ENCODE results near the gene FOCAD. TPM values are rescaled to one million over a fixed set of nuclear protein-coding genes. Genes with fewer than 3 reads are reported as not detected.
A peak's percentile ranks its signal among the peaks of the same experiment; 100 is the strongest.

Gene FOCAD
- total RNA-seq, 1 donor from 2014 or later = 57.2 TPM

- no peaks in the 10 kb centered on the region for H3K9me3 Mint-ChIP-seq (ENCODE audit: unreplicated experiment)
- H3K27ac Mint-ChIP-seq (ENCODE audit: unreplicated experiment) = peak overlapping the region; percentile 49
- H3K36me3 Mint-ChIP-seq (ENCODE audit: low read depth, unreplicated experiment) = peaks cover 14% of the 10 kb centered on the region
- DNase-seq (ENCODE audit: low spot score) = no peak
- no peak for TF ChIP-seq CTCF (IDR thresholded peaks at IDR 0.05; ENCODE audit: unreplicated experiment)
- H3K27me3 Mint-ChIP-seq (ENCODE audit: unreplicated experiment) = peaks cover 3% of the 10 kb centered on the region
- H3K4me1 Mint-ChIP-seq (ENCODE audit: unreplicated experiment) = peaks cover 36% of the 10 kb centered on the region
- no peak overlapping the region for H3K4me3 Mint-ChIP-seq (ENCODE audit: unreplicated experiment)
Observed at GRCh38 chr9:20726144-20726543, 42.1 kb downstream of the FOCAD start.

GRCh38 chr9:20728493-20729220 is 44.6 kb downstream of the FOCAD start:
- H3K4me3 Mint-ChIP-seq (ENCODE audit: unreplicated experiment) = no peak overlapping the region
- H3K27me3 Mint-ChIP-seq (ENCODE audit: unreplicated experiment) = peaks cover 7% of the 10 kb centered on the region
- DNase-seq (ENCODE audit: low spot score) = no peak
- peak overlapping the region; percentile 32 for H3K27ac Mint-ChIP-seq (ENCODE audit: unreplicated experiment)
- H3K36me3 Mint-ChIP-seq (ENCODE audit: low read depth, unreplicated experiment) = peaks cover 12% of the 10 kb centered on the region
- TF ChIP-seq CTCF (IDR thresholded peaks at IDR 0.05; ENCODE audit: unreplicated experiment) = no peak
- H3K4me1 Mint-ChIP-seq (ENCODE audit: unreplicated experiment) = peaks cover 46% of the 10 kb centered on the region
- no peaks in the 10 kb centered on the region for H3K9me3 Mint-ChIP-seq (ENCODE audit: unreplicated experiment)

- no peak for DNase-seq (ENCODE audit: low spot score)
- Mint-ChIP-seq H3K4me3 (ENCODE audit: unreplicated experiment) (no peak overlapping the region), H3K27me3 (ENCODE audit: unreplicated experiment) (peaks cover 6% of the 10 kb centered on the region), H3K9me3 (ENCODE audit: unreplicated experiment) (no peaks in the 10 kb centered on the region), H3K36me3 (ENCODE audit: low read depth, unreplicated experiment) (peaks cover 9% of the 10 kb centered on the region), H3K27ac (ENCODE audit: unreplicated experiment) (peak overlapping the region; percentile 48), H3K4me1 (ENCODE audit: unreplicated experiment) (peaks cover 46% of the 10 kb centered on the region)
- no peak for TF ChIP-seq CTCF (IDR thresholded peaks at IDR 0.05; ENCODE audit: unreplicated experiment)
Observed at GRCh38 chr9:20729523-20729922, 45.5 kb downstream of the FOCAD start.

GRCh38 chr9:20732118-20732517 is 48.1 kb downstream of the FOCAD start:
- H3K27ac Mint-ChIP-seq (ENCODE audit: unreplicated experiment) = peak overlapping the region; percentile 90
- TF ChIP-seq CTCF (IDR thresholded peaks at IDR 0.05; ENCODE audit: unreplicated experiment) = no peak
- H3K4me3 Mint-ChIP-seq (ENCODE audit: unreplicated experiment) = peak overlapping the region; percentile 61
- peaks cover 32% of the 10 kb centered on the region for H3K4me1 Mint-ChIP-seq (ENCODE audit: unreplicated experiment)
- no peaks in the 10 kb centered on the region for H3K9me3 Mint-ChIP-seq (ENCODE audit: unreplicated experiment)
- peaks cover 4% of the 10 kb centered on the region for H3K27me3 Mint-ChIP-seq (ENCODE audit: unreplicated experiment)
- no peak for DNase-seq (ENCODE audit: low spot score)
- peaks cover 9% of the 10 kb centered on the region for H3K36me3 Mint-ChIP-seq (ENCODE audit: low read depth, unreplicated experiment)

- no peak for DNase-seq (ENCODE audit: low spot score)
- H3K4me1 Mint-ChIP-seq (ENCODE audit: unreplicated experiment) = peaks cover 19% of the 10 kb centered on the region
- peaks cover 4% of the 10 kb centered on the region for H3K27me3 Mint-ChIP-seq (ENCODE audit: unreplicated experiment)
- no peak for TF ChIP-seq CTCF (IDR thresholded peaks at IDR 0.05; ENCODE audit: unreplicated experiment)
- H3K27ac Mint-ChIP-seq (ENCODE audit: unreplicated experiment) = no peak overlapping the region
- H3K4me3 Mint-ChIP-seq (ENCODE audit: unreplicated experiment) = no peak overlapping the region
- peaks cover 14% of the 10 kb centered on the region for H3K36me3 Mint-ChIP-seq (ENCODE audit: low read depth, unreplicated experiment)
- no peaks in the 10 kb centered on the region for H3K9me3 Mint-ChIP-seq (ENCODE audit: unreplicated experiment)
Observed at GRCh38 chr9:20734275-20734674, 50.2 kb downstream of the FOCAD start.

Measured in endothelial cell (in vitro differentiated cells).